Measurements from ENCODE around the gene RORC.
"Not testable (repeated sequence)": the region's sequence is repeated elsewhere in the genome, so short reads cannot be mapped to it uniquely, and the experiment has no call there.

The RORC gene

GRCh38 chr1:151803915-151804314 is 27.7 kb downstream of the RORC start:
- DNase-seq = no peak

DNA sequence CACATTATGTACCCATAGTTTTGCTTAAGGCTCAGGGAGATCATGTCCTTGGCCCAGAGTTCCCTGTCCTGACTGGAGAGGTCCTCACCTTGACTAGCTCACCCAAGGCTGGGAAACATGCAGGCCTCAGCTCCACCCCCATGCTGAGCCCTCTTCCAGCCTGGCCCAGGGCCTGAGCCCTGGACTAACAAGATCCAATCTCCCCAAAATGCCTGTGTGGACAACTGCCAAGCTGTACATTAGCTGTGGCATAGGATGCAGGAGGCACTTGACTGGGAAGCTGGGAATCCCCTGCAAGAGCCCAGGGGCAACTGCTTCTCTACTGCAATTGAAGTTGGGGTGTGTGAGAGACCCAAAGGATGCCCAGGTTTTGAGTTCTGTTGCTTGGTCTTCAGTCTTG is 28.4 kb downstream of the RORC start:
- no peak for DNase-seq

- no peak for DNase-seq
These were observed 29.2 kb downstream of the RORC start for GRCh38 chr1:151802372-151802771.

DNA sequence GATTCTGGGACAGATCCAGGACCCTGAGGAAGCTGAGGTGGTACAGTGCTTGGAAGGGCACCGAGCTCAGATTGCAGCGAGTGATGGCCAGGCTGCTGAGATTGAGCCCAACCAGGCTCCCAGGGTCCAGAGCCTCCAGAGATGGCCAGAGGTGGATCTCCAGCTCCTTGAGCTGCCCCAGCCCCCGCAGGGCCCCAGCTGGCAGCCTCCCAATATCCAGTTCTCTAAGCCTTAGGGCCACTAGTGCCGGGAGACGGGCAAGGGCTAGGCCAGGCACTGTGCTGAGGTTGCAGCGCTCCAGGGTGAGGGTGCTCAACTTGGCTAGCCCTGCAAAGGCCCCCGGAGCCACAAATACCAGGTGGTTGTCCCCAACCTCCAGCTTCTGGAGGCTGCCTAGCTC is 29.8 kb downstream of the RORC start:
- DNase-seq = no peak

DNA sequence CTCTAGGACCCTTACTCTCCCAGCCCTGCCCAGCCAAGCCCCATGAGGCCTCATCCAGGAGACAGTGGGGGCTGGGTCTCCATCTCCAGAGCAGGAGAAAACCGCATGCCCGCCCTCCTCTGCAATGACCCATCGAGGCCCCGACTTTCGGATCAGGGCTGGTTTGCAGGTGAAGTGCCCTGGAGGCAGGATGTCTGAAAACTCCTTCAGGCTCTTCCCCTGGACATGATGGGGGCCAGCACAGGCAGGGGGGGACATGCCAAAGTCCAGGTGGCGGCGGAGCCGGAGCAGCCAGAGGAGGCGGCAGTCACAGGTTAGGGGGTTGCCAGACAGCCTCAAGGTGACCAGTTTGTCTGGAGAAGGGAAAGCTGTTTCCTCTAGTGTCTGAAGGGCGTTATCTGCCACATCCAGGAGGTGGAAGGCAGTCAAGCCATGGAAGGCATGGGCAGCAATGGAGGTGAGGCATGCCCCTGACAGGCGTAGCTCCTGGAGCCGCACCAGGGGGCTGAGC is 30.2 kb downstream of the RORC start:
- no peak for DNase-seq

DNA sequence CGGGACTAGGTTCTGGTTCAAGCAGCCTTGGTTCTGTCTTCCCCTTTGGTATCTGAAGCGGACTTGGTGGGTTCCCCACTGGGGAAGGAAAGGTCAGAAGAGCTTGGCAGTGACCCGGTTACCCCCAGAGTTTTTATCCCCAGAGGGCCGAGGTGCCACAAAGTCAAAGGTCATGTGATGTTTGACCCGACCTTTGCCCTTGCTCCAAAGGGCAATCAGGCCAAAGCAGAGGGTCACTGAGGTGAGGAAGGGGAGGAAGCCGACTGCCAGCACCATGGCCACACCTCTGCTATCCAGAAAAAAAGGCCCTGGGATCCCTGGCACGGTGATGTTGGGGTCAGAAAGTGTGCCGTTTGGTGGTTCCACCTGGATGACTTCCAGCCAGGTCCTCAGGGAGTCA is 30.8 kb downstream of the RORC start:
- no peak for DNase-seq

DNA sequence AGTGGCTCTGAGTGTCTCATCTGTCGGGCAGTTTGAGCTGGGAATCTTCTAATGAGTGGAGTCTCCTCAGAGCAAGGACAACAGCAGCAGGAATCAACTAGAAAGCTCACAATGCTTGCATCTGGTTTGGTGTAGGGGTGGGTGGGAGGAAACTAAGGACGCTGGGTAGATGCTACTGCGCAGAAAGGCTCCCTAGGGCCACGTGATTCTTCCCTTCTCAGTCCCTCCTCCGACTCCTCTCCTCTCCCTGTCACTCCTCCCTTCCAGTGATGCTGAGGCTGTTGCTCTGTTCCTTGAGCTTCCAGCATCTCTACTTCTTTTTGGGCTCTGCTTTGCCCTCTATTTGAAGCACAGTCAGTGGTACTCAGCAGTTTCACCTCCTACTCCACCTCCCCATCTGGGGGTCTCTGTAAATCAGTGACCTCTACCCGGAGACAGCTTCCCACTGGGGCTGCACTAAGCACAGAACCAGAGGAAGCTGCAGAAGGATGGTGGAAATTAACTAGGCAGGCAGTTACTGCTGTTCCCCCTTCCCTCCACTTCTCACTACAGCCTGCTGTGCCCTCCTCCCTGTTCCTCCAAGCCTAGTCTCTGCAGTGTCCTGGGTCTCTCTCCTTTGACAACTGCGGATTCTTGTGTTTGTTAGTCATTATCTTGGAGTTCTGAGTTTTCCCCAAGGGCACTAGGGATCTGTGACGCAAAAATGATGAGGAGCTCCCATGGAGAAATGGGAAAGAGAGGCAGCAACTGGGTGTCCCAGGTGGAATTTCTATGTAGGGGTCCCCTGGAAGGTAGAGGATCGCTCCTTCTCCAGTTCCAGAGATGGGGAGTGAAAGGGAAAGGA is 32.2 kb downstream of the RORC start:
- no peak for DNase-seq

DNA sequence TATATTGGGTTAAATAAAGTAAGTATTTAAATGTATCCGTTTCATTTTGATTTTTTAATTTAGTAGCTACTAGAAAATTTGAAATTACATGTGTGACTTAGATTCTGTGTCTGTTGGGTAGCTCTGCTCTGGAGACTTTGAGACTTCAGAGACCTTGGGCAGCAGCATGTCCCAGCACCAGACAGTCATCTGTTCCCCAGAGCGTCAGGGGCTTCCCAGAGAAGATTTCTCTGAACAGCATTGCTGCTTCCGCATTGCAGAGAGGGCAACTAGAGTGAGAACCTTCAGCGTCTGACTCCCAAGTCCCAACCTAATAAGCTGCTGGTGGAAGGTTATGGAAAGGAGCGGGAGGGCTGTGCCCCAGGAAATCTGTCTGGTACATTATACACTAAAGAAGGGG is 33.0 kb downstream of the RORC start:
- DNase-seq = no peak

DNA sequence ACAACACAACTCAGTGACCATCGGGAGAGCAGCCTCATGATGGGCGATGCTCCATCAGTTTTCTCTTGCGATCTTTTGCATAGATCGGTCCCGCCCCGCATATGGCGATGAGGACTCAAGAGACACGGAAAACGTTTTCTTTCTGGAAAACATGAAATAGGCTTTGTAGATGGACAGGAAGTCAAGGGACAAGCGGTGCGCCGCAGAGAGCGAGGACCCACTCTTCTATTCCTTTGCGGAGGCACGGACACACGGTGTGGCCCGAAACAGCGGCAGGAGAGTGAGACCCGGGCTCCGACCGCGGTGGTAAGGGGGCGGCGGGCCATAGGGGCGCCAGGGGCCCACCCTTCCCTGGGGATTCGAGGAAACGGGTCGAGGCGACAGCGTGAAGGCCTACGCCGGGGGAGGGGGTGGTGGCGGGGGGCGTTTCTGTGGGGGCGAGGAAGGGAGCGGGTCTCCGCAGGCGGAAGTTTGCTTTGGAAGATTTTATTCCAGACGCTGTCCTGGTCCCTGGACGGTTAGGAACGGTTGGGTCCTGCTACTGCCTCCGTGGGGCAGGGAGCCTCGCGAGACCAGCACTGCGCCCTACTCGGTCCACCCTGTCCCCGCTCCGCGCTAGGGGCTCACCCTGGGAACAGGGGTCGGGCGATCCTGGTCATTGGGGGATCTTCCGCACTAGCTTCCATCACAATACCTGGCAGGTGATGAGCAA is 40.5 kb downstream of the RORC start:
- DNase-seq = peak; percentile 34

DNA sequence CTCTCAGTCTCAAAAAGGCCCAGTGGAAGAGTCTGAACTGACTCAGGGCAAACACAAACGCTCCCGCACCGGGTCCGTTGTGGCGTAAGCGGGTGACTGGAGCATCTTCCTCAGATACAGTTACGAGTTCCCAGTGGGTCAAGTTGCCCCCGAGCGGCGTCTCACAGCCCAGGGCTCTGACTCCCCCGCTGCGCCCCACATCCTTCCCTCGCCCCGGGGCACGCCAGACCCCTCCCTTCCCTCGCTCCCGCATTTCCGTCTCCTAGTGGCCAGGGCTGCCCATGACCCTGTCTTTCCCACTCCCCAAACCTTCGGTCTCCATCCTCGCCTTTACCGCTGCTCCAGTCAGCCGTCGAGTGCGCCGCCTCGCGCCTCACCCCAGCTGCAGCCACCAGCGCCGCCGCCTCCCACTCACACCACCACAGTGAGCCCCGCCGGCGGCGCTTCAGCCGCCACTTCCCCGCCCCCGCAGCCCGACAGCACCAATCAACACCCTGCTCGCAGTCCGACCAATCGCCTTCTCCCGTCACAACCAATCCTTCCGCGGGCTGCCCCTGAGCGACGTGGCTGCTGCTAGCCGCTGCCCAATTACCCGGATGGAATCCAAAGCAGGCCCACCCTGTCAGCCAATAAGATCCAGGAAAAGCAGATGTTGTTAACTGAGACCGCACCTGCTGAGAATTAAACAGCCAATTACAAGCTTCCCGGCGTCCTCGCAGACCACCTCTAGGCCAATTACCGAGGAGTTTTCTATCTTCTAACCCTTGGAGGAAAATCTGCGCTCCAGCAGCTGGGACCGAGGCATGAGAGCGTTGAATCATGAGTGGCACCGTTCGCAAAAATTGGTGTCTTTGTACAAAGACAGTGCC is 41.3 kb downstream of the RORC start, which contains the start of gene TDRKH:
TDRKH (minus strand) TSS at position 430 of the 869 bp plus-strand sequence. CDS start 7,478 bp downstream, outside the sequence.
- peak; percentile 99 for DNase-seq

GRCh38 chr1:151787689-151788088 is 43.9 kb downstream of the RORC start:
- no peak for DNase-seq

- DNase-seq = peak; percentile 41
These were observed 47.8 kb downstream of the RORC start for GRCh38 chr1:151783796-151784195.

DNA sequence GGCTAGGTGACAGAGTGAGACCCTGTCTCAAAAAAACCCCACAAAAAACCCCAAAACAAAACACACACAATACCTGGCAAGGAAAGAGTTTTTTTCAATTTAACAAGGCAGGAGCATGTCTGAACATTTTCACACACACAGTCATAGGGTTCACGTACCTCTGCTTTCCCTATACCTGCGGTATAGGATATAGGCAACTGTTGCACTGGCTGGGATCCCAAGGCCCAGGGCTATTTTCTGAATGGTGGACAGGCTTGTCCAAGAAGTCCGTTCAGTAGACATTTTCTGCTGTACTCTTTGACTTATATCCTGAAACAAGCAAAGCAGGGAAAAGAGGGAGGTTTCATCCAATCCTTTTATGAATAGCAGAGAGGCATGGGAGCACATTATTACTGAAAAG is 48.9 kb downstream of the RORC start:
- no peak for DNase-seq

- DNase-seq = not testable (repeated sequence)
These were observed 49.6 kb downstream of the RORC start for GRCh38 chr1:151782026-151782425.

DNA sequence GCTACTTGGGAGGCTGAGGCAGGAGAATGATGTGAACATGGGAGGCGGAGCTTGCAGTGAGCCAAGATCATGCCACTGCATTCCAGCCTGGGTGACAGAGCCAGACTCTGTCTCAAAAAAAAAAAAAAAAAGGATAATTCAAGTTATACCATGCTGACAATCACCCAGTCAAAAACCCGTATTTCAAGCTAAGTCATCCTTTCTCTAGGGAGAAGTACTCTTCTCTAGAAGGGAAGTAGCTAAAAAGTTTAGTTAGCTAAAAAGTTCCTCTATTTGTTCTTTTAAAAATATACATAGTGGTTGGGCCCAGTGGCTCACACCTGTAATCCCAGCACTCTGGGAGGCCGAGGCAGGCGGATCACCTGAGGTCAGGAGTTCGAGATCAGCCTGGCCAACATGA is 50.9 kb downstream of the RORC start:
- not testable (repeated sequence) for DNase-seq

DNA sequence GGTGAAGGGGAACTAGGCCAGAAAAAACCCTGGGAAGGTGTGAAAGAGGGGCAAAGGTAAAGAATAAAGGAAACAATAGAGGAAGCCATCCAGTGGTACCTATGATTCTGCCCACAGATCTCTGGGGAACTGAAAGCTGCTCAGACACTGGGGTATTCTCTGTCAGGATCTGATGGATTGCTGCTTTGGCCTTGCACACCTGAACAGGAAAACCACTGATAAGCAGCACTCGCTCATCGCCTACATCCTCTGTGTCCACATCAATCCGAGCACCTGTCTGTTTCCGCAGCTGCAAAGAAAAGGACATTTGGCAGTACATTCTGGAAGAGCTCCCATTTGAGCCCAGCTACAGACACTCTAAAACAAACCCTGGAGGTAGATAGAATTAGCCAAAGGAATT is 51.8 kb downstream of the RORC start:
- DNase-seq = no peak

DNA sequence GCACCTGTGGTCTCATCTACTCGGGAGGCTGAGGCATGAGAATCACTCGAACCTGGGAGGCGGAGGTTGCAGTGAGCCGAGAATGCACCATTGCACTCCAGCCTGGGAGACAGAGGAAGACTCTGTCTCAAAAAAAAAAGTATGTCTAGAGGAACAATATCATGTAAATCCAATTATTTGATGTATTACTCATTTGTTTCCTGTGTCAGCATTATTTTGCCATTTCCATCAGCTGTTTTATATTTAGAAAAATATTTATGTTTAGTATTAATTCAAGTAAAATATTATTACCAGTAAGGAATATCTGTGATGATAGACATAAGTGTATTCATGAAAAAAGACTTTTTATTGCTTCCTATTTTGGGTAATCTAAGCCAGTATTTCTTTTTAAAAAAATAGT is 54.3 kb downstream of the RORC start:
- DNase-seq = no peak

GRCh38 chr1:151776665-151777062 is 54.9 kb downstream of the RORC start:
- no peak for DNase-seq

DNA sequence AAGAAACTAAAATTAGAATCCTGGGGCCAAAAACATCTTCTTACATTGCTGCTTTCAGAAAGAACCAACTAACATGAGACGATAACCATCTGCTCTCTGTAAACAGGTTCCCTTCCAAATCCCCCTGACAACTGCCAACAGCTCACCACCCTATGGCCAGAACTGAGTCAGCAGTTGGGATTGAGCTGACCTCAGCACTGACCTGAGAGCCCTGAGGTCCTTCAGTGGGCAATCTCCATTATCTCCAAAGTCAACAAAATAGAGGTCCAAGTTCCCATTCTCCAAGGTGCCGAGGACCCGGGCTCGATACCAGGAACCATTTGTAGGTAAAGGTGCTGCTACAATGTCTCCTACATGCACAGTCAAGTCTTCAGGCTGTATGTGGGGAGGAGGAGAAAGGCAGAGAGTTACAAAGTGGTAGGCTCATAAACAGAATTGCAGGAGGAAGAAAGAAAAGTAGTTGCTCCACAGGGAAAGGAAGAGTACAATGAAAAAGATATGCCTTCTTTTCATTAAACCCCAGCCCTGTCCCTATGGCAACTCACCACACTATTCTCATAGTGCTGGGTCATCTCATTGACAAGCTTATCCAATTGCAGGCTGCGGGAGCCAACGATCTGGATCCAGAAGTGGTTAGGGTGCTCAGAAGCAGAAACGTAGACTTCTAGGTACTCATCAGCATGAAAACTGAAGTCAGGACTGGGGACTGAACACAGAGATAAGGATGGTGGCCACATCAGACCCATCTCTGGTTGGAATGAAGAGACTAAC is 55.5 kb downstream of the RORC start:
- DNase-seq = no peak

DNA sequence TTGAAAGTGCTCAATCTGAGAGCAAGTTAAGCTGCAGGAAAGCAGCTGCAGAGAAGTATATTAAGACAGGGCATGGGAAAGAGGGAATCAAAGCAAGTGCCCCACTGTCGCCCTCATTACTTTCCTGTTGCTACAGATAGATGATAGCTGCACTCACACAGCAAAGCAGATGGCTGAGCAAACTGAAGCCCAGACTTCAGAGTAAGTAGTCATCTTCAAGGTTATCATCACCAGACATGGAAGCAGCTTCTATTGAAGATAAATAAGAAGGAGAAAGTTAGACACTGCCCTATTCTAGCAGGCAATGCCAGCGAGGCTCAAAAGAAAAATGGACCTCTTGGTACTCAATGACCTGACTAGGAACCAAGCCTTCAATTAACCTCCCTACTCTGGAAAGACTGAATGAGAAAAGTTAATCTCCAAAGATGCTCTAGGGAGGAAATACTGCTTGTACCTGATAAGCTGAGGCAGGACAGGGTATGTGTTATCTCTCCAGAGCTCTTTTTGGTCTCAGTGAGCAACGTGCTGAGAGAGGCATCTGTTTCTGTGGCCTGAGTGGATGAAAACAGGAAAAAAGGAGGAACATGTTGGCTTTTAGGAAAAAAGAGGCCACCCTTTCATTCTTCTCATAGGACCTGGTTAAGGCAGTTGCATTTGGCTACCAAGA is 57.2 kb downstream of the RORC start:
- DNase-seq = no peak

DNA sequence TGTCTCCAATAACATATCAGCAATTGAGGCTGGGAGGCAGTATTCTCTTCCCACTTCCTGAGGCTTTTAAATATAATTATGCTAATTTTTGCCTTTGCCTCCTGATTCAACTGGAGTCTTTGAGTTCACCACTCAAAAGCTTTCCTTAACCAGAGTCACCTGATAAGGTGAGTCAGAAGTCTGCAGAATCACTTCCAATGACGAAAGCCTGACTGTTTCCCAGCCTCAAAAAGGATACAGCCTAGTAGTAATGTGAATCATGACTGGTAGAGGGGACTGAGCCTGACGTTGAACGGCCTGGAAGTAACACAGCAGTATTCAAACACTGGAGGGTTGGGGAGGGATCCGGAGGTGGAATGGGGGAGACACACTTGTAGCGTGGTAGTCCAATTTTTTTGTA is 57.9 kb downstream of the RORC start:
- DNase-seq = no peak

- DNase-seq = not testable (repeated sequence)
These were observed 62.3 kb downstream of the RORC start for GRCh38 chr1:151769270-151769669.

Data from suppressor macrophage treated with lipopolysaccharide for 4 hours (primary cell).